HG03045 (cell line): Measurements from ENCODE around the gene AIMP1.
A peak's percentile ranks its signal among the peaks of the same experiment; 100 is the strongest.

Experiments
- ATAC-seq: cut with Tn5 transposase; IDR thresholded peaks from one replicate; pipeline ENCODE4 v1.9.1; 2021; ENCODE audit warnings: mild to moderate bottlenecking, moderate library complexity; ENCODE audit not compliant: unreplicated experiment

The AIMP1 gene

DNA sequence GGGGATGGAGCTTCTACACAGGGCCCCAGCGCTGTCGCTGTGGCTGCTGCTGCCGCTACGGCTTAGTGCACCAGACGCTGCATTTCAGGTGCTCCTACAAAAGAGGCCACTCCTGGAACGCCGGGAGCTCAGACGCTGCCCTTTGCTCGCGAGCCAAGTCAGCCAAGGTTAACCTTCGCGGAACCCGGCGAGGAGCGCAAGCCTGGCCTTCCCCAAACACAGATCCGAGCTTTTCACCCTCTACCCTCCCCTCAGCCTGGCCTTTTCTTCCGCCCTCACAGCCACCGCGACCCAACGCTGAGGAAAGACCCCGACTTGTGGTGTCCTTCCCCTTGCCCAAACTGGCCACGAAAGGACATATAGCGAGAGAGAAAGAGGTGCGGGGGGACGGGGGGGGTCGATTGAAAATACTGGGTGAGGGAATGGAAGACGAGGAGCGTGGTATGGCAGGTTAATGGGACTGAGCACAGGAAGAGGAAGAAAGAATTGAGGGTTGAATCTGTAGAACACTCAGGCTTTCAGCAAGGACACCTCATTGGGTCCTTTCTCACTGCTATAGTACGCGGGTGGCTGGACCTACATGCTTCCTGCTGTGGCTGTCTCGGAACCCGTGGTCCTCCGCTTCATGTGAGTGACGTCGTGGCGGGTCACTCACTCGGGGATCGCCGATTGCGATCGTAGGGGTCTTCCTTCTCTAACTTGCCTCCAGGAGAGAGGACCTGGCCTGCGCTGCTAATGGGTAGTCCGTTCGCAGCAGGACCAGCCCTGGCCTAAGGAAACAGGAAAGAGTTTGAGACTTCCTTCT, at the start of gene AIMP1, which contains the start of gene TBCK:
Gene AIMP1 (plus strand): TSS at position 583 of the 805 bp plus-strand sequence. CDS start 8,460 bp downstream, outside the sequence.
Gene TBCK (minus strand): TSS at position 242 of the 805 bp plus-strand sequence. CDS start 7,249 bp downstream, outside the sequence.
- ATAC-seq = peak; percentile 90

DNA sequence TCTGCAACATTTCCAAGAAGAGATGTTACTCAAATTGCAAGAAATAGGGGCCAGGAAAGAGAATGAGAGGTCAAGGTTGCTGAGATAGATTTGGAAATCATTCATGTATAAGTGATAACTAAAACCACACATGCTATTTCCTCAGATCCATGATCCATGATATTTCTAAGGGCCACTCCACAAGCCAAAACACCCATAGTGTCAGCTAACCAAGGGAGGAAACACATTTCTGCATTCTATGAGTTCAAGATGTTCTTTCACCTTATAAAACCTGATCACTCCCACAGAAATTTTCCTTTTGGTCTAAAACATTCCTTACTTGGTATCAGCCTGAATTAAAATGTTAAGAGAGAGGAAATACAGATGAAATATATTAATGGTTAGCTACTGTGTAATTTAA, 47.6 kb upstream of the AIMP1 start:
- ATAC-seq = no peak

DNA sequence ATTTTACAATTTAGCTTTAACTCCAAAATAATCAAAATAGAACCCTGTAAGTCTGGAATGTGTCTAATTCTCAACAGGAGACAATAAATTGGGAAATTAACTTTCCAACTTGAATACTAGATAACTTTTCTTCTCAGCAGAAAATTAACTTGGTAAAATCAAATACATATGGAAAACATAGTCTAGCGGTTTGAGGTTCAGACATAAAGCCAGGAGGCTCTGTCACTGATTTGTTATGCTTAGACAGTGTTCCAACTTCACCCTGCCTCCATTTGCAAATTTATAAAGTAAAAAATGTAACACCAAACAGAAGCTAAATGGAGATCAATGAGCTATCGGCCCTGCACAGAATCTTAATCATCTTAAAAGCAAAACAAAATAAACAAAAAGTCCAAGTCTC, 46.6 kb upstream of the AIMP1 start:
- ATAC-seq = no peak

DNA sequence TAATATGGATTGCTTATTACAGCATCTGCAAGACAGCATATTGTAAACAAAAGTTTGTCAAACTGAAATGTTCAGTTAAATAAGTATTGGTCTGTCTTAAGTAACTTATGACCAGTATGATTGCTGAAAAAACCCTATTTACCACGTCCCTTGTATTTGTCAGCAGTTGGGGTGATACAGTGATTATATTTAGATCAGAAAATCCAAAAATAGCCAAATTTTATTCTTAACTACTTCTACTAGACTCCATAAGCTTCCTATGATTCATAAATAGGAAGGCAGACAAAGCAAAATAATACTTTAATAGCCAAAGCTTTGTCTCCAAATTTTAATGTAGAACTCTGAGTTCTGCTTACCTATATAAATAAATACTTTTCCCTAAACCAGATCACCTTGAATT, 45.6 kb upstream of the AIMP1 start:
- ATAC-seq = no peak

DNA sequence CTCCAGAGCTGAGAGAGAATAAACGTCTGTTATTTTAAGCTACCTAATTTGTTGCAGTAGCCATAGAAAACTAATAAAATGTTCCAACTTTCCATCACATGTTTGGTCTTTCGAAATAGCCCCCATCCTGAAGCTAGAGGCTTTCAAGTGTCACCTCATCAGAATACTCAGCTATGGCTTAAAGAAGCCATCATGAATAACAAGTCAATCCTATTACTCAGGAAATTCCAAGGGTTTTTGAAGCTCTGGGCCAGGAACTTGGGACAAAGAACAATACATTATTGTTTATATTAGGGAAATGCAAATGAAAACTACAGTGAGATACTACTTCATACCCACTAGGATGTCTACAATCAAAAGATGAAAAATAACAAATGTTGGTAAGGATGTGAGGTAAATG, 42.5 kb upstream of the AIMP1 start:
- ATAC-seq = no peak

DNA sequence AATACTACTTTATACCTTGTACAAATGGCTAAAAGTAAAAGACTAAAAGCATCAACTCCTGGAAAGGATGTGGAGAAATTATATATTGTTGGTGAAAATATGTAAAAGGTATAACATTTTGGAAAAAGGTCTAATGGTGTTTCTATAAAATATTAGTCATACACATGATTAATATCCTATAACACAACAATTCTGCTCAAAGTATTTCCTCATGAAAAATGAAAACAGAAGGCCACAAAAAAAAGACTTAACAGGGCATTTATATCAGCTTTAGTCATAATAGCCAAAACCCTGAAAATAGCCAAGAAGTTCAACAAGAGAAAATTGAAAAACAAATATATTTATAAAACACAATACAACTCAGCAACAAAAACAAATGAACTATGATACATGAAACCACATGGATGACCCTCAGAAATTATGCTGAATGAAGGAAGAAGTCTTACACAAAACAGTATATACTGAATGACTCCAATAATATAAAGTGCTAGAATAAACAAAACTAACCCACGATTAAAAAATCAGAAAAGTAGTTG, 39.1 kb upstream of the AIMP1 start:
- ATAC-seq = no peak

DNA sequence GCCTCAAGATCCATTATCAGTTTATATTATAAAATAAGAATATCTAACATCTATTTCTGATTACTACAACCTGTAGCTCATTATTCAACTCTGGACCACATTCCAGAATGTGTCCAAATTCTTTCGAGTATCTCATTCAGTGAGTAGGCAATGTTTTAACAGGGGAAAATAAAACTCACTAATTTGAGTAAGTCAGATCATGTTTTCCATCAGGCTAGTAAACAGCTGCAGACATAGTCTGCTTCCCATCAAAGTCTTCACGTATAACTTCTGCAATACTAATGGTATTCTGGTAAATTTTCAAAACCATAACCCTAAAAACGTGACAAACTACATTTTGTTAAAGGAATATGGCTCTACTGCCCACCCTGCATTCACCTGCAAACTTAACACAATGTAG, 32.1 kb upstream of the AIMP1 start:
- no peak for ATAC-seq

DNA sequence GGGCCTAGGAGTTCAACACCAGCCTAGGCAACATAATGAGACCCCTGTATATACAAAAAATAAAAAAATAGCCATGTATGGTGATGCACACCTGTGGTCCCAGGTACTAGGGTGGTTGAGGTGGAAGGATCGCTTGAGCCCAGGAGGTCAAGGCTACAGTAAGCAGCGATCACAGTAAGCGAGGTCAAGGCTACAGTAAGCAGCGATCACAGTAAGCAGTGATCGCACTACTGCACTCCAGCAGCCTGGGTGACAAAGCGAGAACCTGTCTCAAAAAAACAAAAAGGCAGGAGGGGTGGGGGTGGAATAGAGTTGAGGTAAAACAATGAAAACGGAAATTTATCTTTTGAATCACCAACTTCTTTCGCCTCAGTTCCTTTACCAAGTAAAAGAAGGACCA, 29.7 kb upstream of the AIMP1 start:
- no peak for ATAC-seq

DNA sequence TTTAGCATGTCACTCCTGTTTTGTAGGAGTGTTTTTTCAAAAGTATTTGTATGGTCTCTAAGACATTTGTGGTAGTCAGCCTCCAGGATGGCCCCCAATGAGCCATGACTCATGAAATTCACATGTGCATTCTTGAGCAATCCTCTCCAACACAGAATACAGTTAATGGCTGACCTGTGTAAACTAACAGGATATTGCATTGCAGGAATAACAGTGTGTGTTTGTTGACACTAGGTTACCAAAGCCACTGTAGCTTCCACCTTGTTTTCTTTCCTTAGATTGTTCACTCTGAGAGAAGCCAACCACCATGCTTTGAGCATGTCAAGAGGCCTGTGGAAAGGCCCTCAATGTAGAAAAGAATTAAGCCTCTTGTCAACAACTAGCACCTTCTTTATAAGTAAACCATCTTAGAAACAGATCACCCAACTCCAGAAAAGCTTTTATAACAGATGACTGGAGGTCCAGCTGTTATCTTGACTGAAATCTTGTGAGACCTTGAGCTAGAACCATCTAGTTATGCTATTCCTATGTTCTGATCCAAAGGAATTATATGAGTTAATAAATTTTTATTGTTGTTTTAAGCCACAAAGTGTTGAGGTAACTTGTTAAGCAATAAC, 28.9 kb upstream of the AIMP1 start:
- ATAC-seq = no peak

DNA sequence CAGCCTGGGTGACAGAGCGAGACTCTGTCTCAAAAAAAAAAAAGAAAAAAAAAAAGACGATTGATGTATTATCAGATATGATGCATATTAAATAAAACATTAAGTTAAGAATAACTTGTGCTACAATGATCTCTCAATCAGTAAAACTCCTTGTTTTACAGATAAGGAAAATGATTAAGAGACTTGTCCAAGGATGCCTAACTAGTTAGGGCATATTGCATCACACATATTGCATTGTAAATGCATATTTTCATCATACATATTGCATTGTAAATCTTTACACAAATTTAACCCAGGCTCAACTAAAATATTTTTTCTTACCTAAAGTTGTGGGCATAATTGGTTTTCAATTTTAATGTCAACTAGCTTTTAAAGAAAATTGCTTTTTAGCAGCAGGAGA, 26.6 kb upstream of the AIMP1 start:
- ATAC-seq = no peak

DNA sequence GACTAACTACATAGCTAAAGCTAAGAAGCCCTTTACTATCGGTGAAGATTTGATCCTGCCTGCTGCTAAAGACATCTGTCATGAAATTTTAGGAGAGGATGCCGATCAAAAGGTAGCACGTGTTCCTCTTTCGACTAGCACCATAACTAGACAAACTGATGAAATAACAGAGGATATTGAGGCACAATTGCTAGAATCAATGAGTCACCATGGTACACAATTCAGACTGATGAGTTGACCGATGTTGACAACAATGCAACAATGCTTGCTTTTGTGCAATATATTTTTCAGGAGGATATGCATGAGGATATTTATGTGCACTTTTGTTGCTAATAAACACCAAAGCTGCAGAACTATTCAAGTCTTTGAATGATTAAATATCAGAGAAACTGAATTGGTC, 24.7 kb upstream of the AIMP1 start:
- ATAC-seq = no peak

DNA sequence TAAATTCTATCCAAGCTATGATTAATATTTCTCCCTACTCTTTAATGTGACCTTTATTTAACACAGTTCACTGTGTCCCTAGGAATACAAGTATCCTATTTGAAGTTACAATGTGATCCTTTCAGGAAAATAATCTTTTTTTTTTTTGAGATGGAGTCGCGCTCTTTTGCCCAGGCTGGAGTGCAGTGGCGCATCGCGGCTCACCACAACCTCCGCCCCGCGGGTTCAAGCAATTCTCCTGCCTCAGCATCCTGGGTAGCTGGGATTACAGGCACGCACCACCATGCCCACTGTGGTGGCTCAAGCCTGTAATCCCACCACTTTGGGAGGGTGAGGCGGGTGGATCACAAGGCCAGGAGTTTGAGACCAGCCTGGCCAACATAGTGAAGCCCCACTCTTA, 22.3 kb upstream of the AIMP1 start:
- no peak for ATAC-seq

DNA sequence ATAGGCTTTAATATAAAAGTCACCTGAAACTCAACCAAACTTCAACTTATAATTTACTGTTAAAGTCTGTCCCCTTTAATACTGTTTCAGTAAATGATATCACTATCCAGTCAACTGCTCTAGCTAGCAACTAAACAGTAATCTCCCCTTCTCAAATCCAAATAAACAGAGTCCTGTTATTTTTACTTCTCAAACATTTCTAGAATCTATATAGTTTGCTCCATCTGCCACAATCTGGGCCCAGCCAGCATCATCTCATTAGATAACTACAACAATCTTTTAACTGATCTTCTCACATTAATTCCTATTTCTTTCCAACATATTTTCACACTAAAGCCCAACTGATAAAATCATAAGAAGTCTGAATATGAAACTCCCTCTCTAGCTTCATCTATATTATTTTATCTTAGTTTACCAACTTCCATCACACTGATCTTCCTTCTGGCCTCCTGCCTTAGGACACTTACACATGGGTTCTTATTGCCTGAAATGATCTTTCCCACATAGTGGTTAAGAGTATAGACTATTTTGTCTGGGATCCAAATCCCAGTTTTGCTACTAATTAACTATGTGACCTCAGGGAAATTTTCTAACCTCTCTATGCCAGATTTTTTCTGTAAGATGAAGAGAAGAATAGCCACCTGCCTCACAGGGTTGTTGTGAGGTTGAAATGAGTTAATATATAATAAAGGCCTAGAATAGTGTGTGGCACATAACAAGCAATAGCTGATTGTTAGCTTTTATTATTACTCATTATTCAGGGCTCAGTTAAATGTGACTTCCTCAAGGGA, 18.9 kb upstream of the AIMP1 start:
- no peak for ATAC-seq

DNA sequence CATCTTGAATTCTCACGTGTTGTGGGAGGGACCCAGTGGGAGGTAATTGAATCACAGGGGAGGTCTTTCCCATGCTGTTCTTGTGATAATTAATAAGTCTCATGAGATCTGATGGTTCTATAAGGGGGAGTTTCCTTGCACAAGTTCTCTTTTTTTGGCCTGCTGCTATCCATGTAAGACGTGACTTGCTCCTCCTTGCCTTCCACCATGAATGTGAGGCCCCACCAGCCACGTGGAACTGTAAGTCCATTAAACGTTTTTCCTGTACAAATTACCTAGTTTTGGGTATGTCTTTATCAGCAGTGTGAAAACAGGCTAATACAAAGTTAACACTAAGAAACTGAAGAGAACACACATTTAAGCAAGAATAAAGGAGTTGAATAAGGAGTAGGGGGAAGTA, 16.4 kb upstream of the AIMP1 start:
- no peak for ATAC-seq

DNA sequence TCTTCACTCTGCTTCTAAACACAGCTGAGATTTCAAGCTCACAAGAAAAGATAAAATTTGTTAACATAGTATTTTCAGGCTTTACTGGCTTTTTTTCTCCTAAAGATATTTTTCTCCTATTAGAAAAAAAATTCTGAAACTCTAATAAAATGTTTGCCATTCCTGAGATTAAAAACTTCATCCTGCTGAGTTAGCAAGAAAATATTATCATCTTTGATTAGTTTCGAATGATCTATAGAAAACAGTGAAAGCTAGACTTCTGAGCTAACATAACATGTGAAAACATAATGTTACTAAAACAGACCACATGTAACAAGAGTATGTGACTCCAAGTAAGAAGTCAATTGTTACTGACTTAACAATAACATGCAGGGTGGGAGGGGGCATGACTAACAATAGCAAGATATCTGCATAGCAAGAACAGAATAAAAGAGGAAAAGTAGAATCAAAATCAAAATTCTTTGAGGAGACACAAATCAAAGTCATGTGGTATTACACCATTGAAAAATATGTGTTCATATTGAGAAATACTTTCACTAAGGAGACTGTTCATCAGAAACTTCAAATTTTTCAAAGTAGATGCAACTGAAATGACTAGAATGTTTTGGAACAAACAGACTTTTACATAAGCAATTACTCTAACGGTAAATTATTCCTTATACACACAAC, 14.8 kb upstream of the AIMP1 start:
- no peak for ATAC-seq

DNA sequence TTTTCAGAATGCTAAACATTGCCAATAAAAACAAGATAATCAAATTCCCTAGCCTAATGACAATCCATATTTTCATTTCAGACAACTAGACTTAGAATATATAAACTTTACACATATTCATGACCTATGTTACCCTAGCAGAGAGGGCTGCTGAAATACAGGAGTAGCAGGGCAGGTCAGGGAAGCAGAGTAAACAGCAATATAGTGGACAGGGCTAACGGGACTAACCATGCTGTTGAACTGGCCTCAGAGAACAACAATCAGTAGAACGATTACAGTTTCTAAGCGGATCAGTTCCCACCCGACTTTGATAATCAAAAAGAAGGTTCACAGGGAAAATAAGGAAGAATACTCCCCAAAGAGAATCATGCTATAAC, 14.3 kb upstream of the AIMP1 start:
- ATAC-seq = no peak

DNA sequence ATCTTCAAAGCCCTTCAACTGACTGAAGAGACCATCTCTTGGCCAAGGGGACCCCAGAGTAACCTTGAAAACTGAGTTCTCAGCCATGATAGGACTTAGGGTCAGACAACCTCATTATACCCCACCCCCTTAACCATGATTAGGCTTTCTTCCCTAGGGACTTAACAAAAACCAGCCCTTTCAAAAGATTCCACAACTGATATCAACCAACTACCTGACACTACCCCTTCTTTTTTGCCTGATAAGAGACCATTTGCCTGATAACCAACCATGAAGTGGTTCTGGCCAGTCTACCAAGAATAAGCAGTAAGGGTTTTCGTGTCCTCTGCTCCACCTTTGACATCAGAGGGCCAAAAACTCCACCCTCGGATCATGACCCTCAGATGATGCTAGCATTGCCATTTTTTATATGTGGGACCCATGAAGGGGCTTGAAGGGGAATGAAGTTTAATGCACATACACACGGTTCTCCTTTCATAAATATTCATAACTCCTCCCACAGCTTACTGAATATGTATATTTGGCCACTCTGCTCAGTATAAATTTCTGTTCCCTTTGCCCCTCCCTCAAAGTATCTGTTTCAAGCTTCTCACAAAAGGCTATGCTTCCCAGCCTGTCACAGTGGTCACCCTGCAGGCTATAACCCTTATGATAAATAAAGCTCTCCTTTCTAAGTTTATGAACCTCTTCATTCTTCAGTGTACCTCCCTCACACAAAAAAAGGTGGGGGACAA, 12.6 kb upstream of the AIMP1 start:
- ATAC-seq = no peak

DNA sequence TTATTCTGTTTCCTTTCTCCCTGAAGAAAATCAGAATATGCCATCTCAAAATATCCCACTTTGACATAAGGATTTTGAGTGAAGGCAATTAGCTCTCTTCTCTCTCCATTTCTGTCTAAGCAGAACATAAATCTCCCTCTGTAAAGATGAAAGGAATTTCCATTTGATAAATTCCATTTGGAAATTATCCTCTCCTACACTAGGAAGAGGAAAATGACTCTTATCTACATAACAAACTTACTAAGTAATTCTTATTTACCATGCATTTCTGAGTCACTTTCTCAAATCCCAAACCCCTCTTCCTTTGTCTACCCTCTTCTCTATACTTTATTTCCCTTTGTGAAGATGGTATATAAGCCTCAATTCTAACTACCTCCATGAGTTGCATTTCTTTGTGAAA, 11.7 kb upstream of the AIMP1 start:
- no peak for ATAC-seq

DNA sequence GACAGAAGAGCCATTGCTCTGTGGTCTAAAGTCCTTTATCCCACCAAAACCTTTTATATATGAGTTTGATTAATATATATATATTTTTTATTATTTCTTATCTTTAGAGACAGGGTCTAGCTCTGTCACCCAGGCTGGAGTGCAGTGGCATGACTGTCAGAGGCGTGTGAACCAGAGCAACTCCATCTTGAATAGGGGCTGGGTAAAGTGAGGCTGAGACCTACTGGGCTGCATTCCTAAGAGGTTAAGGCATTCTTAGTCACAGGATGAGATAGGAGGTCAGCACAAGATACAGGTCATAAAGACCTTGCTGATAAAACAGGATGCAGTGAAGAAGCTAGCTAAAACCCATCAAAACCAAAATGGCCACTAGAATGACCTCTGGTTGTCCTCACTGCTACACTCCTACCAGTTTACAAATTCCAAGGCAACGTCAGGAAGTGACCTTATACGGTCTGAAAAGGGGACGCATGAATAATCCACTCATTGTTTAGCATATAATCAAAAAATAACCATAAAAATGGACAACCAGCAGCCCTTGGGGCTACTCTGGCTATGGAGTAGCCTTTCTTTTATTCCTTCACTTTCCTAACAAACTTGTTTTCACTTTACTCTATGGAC, 10.8 kb upstream of the AIMP1 start:
- ATAC-seq = no peak

DNA sequence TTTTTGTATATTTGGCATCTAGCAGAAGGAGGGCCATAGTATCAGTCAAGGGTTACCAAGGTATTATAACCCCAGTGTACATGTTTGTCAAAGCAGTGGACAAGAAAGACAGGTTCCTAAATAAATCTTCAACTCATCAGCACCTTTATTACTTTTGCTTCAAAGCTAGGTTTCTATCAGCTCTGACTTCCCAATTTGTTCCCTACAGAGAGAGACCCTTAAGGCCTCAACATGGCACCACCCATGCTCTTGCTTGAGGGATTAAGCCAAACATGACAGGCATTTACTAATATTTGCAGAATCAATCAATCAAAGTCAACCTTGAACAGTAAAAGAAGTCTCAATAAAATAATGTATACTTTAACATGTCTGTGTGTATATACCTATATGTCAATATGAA, 9.8 kb upstream of the AIMP1 start:
- ATAC-seq = no peak
